GM18873 (cell line): Measurements from ENCODE around the gene TREH.

Experiments
- ATAC-seq: cut with Tn5 transposase; IDR thresholded peaks from one replicate; pipeline ENCODE4 v1.9.1; 2021; ENCODE audit warnings: mild to moderate bottlenecking, moderate library complexity, moderate number of reproducible peaks; ENCODE audit not compliant: unreplicated experiment, low FRiP score

TREH gene

GRCh38 chr11:118672846-118673245 lies 6.6 kb downstream of the TREH start:
- no peak for ATAC-seq

- ATAC-seq, result no peak
These were observed 8.2 kb downstream of the TREH start for GRCh38 chr11:118671254-118671653.

GRCh38 chr11:118670063-118670462 lies 9.4 kb downstream of the TREH start:
- no peak for ATAC-seq

GRCh38 chr11:118666371-118666770 lies 13.1 kb downstream of the TREH start:
- no peak for ATAC-seq

GRCh38 chr11:118663902-118664301 lies 15.5 kb downstream of the TREH start:
- no peak for ATAC-seq

- ATAC-seq, result no peak
These were observed 16.1 kb downstream of the TREH start for GRCh38 chr11:118663381-118663780.

DNA sequence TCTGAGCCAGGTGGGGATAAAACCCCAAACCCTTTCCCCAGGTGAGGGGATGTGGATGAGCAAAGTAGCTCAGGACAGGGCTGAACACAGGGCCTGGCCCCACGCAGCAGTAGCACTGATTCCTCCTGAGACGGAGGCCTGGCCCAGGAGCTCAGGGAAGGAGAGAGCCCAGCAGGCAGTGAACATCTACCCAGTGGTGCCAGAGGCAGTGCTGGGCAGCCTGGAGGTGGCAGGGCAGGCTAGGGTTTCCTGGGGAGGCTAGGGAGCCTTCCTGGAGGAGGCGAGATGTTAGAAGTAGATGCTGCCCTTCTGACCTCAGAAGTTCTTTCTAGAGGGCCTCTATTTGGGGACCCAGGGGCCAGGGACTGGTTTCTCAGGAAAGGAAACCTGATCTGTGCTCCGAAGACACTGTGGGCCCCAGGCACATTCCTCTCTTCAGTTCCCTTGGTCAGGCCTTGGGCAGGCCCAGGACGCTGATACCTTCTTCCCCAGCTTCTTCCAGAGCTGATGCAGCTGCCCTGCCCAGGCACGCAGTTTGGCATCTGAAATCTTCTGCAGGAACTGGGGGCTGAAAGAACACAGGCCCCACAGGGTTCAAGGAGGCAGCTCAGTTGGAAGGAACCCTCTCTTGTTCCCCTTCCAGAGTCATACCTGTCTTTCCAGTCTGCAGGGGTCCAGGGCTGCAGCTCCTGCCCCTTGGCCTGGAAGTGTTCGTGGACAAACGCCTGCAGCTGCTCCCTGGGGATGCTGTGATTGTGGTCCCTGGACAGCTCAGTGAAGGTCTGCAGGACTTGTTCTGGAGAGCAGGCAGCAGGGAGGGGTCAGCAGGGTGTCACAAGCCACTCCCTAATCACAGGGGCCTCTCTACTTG lies 16.8 kb downstream of the TREH start:
- no peak for ATAC-seq

DNA sequence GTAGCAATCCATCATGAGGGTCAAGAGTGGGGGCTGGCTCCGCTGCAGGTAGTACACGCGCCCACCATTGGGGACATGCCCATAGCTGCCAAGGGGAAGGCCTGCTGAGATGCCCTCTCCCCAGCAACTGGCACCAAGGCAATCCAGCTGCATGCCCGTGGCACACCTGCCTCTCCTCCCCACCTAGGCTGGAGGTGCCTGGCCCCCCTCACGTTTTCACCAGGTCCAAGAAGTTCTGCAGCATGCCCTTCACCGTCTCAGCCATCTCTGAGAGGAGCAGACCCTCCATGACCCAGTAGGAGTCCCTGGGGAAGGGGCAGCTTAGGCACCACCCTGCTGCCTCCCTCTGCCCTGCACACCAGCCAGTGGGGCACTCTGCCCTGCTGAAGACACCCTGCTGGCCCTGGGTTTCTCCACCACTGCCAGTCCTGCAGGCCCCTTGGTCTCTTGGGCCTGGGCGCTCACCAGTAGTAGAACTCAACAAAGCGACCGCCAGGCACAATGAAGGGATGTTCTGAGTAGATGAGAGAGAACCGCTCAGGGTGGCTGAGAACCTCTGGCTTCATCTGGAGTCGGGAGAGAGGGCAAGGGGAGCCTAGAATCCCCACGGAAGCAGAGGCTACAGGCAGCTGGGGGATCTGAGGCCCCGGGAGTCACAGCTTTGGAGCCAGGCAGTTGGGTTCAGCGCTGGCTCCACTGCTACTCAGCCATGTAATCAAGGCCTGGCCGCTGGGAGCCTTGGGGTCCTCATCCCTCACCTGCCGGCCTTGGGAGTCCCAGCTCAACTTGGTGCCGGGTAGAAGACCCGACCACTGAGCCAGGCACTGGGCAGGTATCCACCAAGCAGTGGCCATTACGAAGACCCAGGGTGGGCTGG lies 17.8 kb downstream of the TREH start:
- no peak for ATAC-seq

- no peak for ATAC-seq
These were observed 18.6 kb downstream of the TREH start for GRCh38 chr11:118660681-118661424.

DNA sequence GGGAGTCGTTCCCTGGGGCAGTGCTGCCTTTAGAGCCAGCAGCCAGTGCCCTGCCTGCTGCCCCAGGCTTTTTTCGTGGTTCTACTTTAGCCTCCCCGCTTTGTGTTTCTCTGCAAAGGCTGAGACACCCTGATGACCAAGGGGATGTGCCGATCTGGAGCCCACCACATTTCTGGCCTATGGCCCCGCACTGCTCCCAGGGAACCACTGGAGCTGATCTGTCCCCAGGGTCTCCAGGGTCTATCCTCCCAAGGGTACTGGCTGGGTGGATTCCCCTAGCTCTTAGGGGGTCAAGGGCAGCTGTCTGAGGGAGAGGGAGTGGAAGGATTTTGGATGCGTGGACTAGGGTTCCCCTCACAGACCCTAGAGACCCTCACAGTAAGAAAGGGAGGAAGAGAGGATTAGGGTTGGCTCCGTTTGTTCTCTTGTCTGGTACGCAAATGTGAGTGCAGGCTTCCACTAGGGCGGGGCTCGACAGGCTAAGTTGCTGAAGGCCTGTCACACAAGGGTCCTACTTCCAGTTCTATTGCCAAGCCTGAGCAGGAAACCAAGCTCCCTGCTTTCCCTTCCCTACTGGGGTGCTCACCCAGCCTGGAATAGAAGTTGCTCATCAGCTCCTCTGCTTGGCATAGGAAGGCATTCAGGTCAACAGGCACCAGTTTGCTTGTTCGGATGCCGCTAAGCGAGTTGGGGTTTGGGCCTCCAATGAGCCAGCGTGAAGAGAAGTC lies 19.3 kb downstream of the TREH start:
- no peak for ATAC-seq

DNA sequence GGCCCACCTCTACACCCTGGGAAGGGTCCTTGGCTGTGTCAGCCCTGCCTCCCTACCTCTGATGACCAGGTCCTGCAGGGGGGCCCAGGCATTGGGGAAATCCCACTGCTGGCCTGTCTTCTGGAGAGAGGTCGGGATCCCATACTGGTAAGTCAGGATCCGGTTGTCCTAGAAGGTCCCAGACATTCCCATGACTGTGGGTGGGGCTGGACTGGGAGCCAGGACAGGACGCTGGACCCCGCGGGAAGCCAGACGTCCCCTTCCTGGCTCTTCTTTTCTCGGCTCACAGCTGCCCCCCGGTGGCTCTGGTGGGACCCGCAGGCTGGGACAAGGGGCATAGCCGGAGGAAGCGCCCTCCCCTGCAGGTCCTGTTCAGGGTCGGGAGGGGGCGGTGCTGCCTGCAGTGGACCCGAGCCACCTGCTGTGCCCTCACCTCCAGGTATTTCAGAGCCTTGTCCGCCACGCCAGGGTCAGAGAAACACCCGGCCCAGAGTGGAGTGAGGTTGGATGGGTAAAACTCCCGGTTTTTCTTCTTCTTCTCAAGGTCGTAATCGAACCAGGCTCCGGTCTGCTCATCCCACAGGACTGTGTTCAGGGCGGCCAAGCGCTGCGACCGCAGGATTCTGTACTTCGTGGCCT lies 20.0 kb downstream of the TREH start:
- ATAC-seq, result no peak

GRCh38 chr11:118658429-118659313 lies 20.8 kb downstream of the TREH start:
- no peak for ATAC-seq

DNA sequence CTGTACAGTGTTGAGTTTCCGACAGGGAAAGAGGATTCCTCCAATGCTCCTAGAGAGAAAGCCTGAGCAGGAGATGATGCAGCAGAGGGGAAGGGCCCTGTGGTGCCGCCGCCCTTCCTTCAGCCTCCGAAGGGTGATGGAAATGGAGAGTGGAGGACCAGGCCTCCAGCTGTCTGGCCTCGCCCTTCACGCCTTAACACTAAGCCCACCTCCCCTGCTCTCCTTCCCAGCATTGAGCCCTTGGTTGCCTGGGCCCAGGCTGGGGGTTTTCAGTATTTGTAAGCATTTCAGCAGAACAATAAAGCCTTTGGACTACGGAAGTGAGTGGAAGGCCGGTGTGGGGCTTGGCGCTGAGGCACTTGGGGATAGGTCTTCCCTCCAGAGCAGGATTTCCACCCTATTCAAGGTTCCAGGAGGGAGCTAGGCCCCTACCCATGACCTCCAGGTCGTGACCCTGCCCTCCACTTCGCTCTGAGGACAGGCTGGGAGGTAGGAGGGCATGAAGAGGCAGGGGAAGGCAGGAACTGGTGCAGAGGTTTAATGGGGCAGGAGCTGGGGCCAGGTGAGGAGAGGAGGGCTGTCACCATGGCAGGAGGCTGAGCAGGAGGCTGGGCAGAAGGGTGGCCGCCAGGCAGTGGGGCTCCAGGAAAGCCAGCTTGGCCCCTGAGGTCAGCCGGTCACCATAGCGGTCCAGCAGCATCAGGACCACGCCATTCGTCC lies 21.6 kb downstream of the TREH start:
- no peak for ATAC-seq

- no peak for ATAC-seq
These were observed 22.2 kb downstream of the TREH start for GRCh38 chr11:118657238-118657637.

- no peak for ATAC-seq
These were observed 22.8 kb downstream of the TREH start for GRCh38 chr11:118656563-118657165.

DNA sequence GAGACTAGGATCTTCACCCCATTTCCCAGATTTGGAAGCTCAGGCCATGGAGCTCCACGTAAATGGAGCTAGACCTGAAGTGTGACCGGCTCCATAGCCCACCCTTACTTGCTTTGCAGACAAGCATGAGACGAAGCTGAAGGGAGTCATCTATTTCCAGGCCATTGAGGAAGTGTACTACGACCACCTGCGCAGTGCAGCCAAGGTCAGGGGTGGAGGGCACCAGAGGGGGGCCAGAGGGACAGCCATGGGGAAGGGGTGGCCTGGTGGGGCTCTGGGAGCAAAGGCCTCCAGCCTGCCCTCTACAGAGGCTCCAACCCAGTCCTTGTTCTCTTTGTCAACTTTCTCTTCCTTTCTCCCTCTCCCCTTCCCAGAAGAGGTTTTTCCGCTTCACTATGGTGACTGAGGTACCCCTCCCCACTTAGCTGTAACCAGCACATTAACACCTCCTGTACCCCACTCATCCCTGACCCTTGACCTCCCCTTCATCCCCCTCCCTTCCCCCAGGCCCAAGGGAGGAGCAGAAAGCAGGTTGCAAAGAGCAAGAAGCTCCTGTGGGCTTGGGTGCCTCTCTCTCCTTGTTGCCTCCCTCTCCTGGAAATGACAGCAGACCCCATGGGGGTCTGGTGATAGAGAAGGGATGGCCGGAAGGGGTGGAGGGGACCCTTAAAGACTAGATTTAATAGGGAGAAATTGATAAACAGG lies 23.8 kb downstream of the TREH start:
- ATAC-seq, result no peak
